ENCODE measurements around the gene IL21R.

The IL21R gene

GRCh38 chr16:27474921-27475320, 72.9 kb downstream of the IL21R start:
- no peak for FAIRE-seq

GRCh38 chr16:27475561-27475960, 73.6 kb downstream of the IL21R start:
- no peak for FAIRE-seq
- DNase-seq (ENCODE audit: extremely low spot score, insufficient read length, low read depth), result no peak

More at GRCh38 chr16:27474921-27475320, 72.9 kb downstream of the IL21R start:
- no peak for DNase-seq (ENCODE audit: extremely low spot score, insufficient read length, low read depth)

DNA sequence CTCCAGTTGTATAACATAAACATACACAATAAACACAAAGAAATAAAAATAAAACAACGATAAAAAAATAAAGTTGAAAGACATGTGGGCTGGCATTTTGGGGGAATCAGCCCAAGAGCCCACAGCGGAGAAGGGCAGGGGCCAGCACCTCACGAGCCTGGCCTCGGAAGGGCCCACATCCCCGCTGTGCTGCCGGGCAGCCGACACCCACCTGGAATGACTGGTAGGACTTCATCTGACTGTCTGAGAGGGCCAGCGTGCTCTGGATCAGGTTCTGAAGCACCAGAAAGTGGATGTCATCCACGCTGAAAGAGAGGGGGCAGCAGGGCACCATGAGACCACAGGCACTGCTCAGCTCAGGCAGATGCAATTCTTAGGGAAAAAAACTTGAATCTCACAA, 74.3 kb downstream of the IL21R start:
- DNase-seq (ENCODE audit: extremely low spot score, insufficient read length, low read depth) (no peak), FAIRE-seq (no peak)

DNA sequence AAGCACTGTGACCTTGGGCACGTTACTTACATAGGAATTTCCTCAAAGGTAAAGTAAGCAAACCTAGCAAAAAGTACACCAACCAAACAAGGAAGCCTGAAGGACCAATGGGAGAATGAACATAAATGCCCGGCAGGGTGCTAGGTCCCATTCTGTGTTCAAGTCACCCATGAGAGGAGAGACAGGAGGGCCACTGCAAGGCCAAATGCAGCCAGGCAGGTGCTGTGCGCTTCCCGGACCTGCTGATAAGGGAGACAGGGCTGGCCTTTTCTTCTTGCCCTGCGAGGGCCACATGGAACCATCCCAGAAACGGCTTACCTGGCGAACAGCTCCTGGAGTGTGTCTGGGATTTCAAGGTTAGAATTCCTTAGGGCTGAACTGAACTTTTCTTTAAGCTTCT, 78.8 kb downstream of the IL21R start:
- no peak for FAIRE-seq

GRCh38 chr16:27481282-27481934, 79.4 kb downstream of the IL21R start:
- DNase-seq (ENCODE audit: extremely low spot score, insufficient read length, low read depth) (no peak), FAIRE-seq (no peak)

More for the DNA sequence above, 78.8 kb downstream of the IL21R start:
- DNase-seq (ENCODE audit: extremely low spot score, insufficient read length, low read depth), result no peak

DNA sequence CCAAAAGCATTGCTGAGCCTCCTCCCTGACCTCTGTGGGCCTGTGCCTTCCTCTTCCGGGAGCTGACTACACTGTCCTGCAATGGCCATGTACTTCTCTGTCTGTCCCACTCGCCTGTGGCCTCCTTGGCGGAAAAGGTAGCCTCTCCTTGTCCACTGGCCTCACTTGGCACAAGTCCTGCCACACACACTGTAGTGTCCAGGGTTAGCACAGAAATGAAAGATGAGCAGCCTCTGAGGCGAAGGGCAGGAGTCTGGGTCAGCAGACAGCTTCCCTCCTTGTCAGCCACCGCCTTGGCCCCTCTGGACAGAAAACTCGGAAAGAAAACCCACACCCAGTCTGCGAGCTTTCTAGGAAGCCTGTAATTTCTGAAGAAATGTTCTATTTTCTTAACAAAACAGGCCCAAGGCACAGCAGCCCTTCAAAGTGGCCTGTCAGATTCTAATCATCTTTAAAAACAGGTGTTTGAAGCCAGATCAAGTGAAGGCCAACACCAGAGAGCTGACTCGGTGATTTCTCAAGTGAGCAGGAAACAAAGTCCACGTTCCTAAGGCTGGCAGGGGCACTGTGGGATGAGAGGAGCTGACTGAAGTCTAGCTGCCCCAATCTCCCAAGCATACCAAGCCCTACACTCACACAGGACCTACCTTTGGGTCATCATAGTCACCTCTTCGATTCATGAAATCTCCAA, 80.6 kb downstream of the IL21R start:
- FAIRE-seq, result no peak
- no peak for DNase-seq (ENCODE audit: extremely low spot score, insufficient read length, low read depth)

DNA sequence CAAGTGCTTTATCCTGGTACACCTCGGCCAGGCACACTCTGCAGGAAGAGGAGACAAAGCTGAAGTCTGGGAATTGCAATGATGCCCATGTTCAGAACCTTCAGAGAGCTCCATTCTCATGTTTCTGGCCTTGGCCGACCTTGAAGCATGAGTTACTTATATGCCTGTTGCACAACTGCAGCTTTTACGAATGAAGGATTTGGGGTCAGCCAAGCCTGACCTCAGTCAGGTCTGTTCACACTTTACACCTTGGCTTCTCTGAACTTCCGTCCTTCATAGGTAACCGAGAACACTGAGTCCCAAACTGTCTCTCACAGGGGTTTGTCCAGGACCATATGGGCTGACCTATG, 81.1 kb downstream of the IL21R start:
- DNase-seq (ENCODE audit: extremely low spot score, insufficient read length, low read depth), result no peak
- no peak for FAIRE-seq

DNA sequence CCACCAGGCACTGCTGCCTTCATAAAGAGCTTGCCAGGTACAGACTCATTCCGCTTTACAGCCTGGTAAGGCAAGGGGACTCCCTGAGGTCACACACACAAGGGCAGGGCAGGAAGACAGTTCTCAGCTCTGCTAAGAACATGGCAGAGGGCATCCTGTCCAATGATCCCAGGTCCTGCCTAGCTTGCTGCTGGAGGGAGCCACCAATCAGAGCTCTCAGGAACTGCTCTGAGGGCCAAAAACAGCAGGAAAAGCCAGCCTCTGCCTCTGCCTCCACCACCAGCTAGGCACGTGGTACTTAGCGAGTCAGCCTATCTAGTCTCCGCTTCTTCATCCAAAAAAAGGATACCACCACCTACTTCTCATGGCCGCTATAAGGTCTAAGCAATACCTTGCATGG, 81.7 kb downstream of the IL21R start:
- FAIRE-seq, result no peak
- DNase-seq (ENCODE audit: extremely low spot score, insufficient read length, low read depth), result no peak

DNA sequence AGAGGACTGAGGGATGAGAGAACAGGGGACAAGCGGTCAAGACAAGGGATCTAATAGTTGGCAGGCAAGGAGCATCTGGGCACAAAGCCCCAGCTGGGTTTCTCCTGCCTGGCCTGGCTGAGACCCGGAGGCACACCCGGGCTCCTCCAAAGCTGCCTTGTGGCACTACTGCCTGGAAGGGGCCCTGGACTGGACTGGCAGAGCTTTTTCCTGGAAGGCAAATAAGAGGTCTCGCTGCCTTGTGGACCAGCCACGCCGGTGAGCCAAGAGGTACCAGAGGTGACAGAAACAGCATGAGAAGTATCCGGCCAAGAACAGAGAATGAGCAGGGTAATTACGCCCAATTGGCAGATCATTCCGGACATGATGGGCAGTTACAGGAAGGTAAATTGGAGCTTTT, 83.2 kb downstream of the IL21R start:
- no peak for FAIRE-seq
- DNase-seq (ENCODE audit: extremely low spot score, insufficient read length, low read depth), result no peak

DNA sequence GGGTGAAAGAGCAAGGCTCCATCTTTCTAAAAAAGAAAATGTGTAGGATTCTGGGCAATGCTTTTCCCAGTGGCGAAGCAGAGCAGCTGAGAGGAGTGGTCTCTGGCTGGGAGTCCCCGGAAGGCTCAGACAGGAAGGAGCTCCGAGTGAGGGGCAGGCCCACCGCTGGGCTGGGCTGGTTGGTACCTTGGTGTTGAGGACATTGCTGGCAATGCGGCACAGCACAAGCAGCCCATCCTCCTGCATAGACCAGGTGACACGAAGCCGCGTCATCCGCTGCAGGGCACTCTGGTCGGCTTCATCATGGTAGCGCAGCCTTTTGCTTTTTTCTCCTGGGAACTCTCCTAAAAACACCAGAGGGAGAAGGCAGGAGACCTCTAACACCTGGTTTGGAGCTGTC, 83.8 kb downstream of the IL21R start:
- FAIRE-seq, result no peak
- no peak for DNase-seq (ENCODE audit: extremely low spot score, insufficient read length, low read depth)

DNA sequence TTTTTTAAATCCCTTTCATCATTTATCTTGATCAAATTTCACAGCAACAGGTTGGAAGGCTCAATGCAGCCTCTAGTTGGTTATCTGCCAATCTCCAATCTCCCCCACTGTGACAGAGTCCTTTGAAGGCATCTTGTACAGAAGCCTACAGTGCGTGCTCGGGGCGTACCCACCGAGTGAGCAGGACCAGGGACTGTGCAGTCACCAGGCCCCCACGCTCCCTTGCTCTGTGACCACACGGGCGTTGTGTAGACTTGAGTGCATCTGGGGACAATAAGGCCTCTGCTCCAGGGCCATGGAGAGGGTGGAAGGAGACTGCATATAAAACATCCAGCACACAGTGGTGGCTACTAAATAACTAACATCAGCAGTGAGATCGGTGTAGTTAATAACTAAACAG, 84.4 kb downstream of the IL21R start:
- DNase-seq (ENCODE audit: extremely low spot score, insufficient read length, low read depth) (no peak), FAIRE-seq (no peak)

- FAIRE-seq (no peak), DNase-seq (ENCODE audit: extremely low spot score, insufficient read length, low read depth) (no peak)
Measured at GRCh38 chr16:27486760-27487159, 84.8 kb downstream of the IL21R start.

DNA sequence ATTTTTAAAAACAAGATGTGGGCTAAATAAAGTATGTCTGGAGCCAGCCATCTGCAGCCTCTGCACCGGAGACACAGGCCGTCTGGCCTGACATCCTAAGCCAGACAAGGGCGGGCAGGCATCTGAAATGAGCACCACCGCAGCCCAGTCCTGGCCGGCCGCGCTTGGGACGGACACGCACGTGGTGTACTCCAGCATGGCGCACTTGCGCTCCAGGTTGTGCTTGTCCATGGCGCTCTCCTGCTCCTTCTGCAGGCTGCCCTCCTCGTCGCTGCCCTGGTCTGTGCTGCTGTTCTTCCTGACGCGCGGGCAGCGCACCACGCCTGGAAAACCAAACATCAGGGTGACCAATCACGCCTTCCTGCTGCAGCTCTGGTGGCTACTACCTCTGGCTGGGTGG, 87.4 kb downstream of the IL21R start:
- no peak for DNase-seq (ENCODE audit: extremely low spot score, insufficient read length, low read depth)
- FAIRE-seq, result no peak

DNA sequence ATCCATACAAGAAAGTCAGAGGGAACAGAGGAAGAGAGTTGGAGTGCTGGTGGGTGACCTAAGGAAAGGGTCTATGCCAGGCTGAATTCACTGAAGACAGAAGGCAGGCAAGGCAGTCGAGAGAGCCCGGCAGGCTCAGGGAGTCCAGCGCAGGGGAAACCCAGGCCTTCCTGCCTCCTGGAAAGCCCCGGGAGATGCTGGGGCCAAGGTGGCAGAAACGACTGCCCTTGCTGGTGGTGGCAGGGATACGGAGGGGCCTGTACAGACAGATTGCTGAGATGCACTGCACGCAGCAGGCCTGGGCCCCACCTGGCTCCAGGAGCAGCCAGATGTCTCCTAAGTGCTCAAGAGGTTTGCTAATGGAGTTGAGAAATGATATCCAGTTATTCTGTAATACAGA, 87.9 kb downstream of the IL21R start:
- DNase-seq (ENCODE audit: extremely low spot score, insufficient read length, low read depth), result no peak
- no peak for FAIRE-seq

DNA sequence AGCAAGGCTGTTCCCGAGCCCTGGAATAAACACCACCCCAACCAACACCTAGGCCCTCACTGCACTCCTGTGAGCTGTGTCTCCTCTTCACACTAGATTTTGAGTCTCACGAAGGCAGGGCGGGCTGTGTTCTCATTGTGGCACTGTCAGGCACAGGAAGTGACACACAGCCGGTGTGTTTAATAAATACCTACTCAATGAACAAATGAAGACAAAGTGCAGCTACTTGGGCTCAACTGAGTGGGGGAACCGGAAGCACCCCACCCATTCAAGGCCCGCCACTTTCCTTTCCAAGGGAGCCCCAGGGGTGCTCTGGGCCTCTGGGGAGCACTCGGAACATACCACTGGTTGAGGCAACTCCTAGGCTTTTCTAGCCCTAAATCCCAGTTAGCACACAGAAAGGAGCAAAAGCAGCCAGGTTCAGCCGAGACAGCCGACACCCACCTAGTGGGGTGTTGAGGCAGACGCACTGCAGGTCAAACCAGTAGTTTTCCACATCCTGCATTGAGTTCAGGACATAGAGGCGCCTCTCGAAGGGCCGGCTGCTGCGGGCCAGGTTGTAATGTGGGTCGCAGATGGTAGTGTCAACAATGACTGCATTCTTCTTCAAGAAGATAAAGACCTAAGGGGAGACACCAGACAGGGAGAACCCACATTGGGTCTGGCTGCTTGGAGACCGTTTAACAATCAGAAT, 90.1 kb downstream of the IL21R start:
- no peak for DNase-seq (ENCODE audit: extremely low spot score, insufficient read length, low read depth)
- FAIRE-seq, result no peak

- FAIRE-seq, result no peak
Measured at GRCh38 chr16:27492588-27492979, 90.6 kb downstream of the IL21R start.

GRCh38 chr16:27495191-27495590, 93.2 kb downstream of the IL21R start:
- no peak for FAIRE-seq
- no peak for DNase-seq (ENCODE audit: extremely low spot score, insufficient read length, low read depth)

More at GRCh38 chr16:27492588-27492979, 90.6 kb downstream of the IL21R start:
- no peak for DNase-seq (ENCODE audit: extremely low spot score, insufficient read length, low read depth)

- DNase-seq (ENCODE audit: extremely low spot score, insufficient read length, low read depth) (no peak), FAIRE-seq (no peak)
Measured at GRCh38 chr16:27498031-27498825, 96.3 kb downstream of the IL21R start.

DNA sequence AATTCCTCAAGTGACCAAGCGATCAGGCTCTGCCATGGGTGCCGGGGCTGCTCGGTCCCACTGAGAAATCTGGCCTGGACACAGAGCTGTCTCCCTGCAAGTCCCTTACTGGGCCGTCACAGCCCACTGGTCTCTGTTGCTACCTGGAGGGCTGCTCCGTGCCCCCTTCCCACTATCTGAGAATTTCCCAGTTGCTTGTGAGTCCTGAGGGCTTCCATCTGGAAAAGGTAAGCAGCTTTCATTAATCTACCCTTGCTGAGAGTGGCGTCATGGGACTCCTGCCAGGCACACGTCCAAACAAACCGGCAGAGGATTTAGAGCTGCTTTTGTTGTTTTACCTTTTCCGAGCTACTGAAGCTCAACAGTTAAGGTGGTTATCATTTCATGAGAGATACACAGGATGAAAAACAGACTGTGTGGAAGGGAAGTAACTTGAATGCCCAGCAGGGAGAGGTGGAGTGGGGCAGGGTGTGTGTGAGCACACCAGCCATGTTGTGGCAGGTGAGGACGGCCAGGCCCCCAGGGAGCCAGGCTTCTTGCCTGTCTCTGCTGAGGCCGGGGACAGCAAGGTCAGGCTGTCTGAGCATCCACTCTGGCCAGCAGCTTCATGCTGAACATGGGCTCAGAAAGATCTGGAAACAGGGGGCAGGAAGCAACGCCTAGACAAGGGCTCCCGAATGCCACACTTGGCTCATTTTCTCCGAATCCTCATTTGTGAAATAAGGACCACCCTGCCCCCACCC, 97.1 kb downstream of the IL21R start:
- no peak for FAIRE-seq
- DNase-seq (ENCODE audit: extremely low spot score, insufficient read length, low read depth), result no peak

DNA sequence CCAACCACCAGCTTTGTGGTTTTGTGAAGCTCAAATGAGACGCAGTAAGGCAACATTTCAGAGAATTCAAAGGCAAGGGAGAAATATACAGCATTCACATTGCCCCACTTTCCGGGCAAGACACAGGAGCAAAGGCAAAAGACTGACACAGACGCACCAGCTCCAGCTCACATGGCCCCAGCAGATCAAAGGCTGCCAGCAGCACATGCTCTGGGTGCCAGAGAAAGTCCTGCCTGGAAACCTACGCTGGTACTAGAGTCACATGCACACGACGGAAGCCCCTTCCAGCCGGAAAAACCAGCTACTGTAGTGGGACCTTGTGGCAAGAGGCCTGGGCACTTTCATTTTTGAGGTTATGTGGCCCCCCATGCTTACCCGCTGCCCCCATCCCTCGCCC, 97.7 kb downstream of the IL21R start:
- DNase-seq (ENCODE audit: extremely low spot score, insufficient read length, low read depth) (no peak), FAIRE-seq (no peak)

Measured in GM18507 (cell line).